NAMALWA (cell line): Measurements from ENCODE around the gene SNIP1.
"Not testable (repeated sequence)": the region's sequence is repeated elsewhere in the genome, so short reads cannot be mapped to it uniquely, and the experiment has no call there.

Source experiments
- DNase-seq: peaks from one replicate; pipeline ENCODE4 v3.0.0-alpha.2; 2015; ENCODE audit warnings: low spot score

SNIP1 gene

GRCh38 chr1:37513795-37514349 is 40.2 kb downstream of the SNIP1 start:
- peak; percentile 41 for DNase-seq

- peak; percentile 44 for DNase-seq
Measured at GRCh38 chr1:37509181-37509580, 44.9 kb downstream of the SNIP1 start.

- no peak for DNase-seq
Measured at GRCh38 chr1:37506740-37507139, 47.4 kb downstream of the SNIP1 start.

GRCh38 chr1:37502791-37503190 is 51.3 kb downstream of the SNIP1 start:
- DNase-seq = not testable (repeated sequence)

- no peak for DNase-seq
Measured at GRCh38 chr1:37502104-37502503, 52.0 kb downstream of the SNIP1 start.

GRCh38 chr1:37501661-37502060 is 52.4 kb downstream of the SNIP1 start:
- no peak for DNase-seq

- DNase-seq = no peak
Measured at GRCh38 chr1:37498872-37499617, 55.0 kb downstream of the SNIP1 start.

GRCh38 chr1:37497832-37498231 is 56.3 kb downstream of the SNIP1 start:
- no peak for DNase-seq

GRCh38 chr1:37495875-37496274 is 58.2 kb downstream of the SNIP1 start:
- no peak for DNase-seq

GRCh38 chr1:37493336-37494098 is 60.6 kb downstream of the SNIP1 start:
- DNase-seq = no peak

- DNase-seq = no peak
Measured at GRCh38 chr1:37487619-37487984, 66.5 kb downstream of the SNIP1 start.

GRCh38 chr1:37486680-37487618 is 67.1 kb downstream of the SNIP1 start:
- DNase-seq = peak; percentile 69

- DNase-seq = no peak
Measured at GRCh38 chr1:37485902-37486679, 68.0 kb downstream of the SNIP1 start.
